NCI-H460 (cell line): ENCODE measurements around the gene RPS18. TPM values are rescaled to one million over a fixed set of nuclear protein-coding genes. Genes with fewer than 3 reads are reported as not detected.
"Not testable (repeated sequence)": the region's sequence is repeated elsewhere in the genome, so short reads cannot be mapped to it uniquely, and the experiment has no call there.

Experiments
- DNase-seq: peaks from one replicate; pipeline ENCODE4 v3.0.0-alpha.2; 2016; ENCODE audit warnings: low read depth; ENCODE audit errors: extremely low read depth
- total RNA-seq: library from RNA; depleted of rRNA; stranded (reverse); fragments of >200 nt; shearing (Covaris generic); gene quantifications from 2 replicates; pipeline ENCODE4 v1.2.3, GENCODE V29; 2014

Gene RPS18
- total RNA-seq, 1 experiment from 2014 or later, result 4,945 TPM

DNA sequence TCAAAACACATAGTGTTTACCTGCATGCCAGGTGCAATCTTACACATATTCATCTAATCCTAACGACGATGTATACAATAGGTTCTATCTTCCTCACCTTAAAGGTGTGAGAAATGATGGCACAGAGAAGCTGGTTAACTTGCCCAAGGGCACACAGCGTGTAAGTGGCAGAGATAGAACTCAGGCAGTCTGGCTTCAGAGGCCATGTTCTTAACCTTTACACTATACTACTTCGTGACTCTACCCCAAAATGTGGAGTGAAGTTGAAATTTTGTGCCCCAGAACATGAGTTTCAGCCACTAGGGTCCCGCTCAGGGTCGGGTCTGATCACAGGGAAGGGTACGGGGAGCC is 783 bp upstream of the RPS18 start:
- DNase-seq, result no peak

GRCh38 chr6:33272275-33273128 is 627 bp downstream of the RPS18 start:
- no peak for DNase-seq

- no peak for DNase-seq
Measured at GRCh38 chr6:33273129-33273923, 1.5 kb downstream of the RPS18 start.

DNA sequence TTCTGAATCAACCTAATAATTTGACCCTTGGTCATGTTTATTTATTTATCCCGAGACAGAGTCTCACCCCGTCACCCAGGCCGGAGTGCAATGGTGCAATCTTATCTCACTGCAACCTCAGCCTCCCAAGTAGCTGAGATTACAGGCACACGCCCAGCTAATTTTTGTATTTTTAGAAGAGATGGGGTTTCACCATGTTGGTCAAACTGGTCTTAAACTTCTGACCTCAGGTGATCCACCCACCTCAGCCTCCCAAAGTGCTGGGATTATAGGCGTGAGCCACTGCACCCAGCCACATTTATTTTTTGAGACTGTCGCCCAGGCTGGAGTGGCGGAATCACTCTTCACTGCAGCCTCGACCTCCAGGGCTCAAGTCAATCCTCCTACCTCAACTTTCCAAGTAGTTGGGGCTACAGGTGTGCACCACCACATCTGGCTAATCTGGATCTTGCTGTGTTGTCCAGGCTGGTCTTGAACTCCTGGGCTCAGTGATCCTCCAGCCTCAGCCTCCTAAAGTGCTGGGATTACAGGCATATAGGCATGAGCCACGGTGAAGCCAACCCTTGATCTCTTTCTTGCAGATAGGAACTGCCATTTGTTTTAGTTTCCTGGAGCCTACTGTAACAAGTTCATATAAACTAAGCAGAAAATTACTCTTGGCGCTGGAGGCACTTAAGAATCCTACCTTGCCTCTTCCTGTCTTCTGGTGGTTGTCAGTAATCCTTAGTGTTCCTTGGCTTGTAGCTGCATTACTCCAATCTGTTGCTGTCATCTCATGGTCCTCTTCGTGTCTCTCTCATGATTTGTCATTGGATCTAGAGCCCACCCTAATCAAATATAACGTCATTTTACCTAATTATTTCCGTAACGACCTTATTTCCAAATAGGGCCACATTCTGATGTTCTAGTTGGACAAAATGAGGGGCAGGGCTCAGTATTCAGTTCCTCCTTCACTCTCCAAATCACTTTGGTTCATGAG is 2.3 kb downstream of the RPS18 start:
- no peak for DNase-seq

GRCh38 chr6:33275795-33276580 is 4.1 kb downstream of the RPS18 start:
- DNase-seq, result not testable (repeated sequence)

- DNase-seq, result no peak
Measured at GRCh38 chr6:33276581-33276863, 4.6 kb downstream of the RPS18 start.

DNA sequence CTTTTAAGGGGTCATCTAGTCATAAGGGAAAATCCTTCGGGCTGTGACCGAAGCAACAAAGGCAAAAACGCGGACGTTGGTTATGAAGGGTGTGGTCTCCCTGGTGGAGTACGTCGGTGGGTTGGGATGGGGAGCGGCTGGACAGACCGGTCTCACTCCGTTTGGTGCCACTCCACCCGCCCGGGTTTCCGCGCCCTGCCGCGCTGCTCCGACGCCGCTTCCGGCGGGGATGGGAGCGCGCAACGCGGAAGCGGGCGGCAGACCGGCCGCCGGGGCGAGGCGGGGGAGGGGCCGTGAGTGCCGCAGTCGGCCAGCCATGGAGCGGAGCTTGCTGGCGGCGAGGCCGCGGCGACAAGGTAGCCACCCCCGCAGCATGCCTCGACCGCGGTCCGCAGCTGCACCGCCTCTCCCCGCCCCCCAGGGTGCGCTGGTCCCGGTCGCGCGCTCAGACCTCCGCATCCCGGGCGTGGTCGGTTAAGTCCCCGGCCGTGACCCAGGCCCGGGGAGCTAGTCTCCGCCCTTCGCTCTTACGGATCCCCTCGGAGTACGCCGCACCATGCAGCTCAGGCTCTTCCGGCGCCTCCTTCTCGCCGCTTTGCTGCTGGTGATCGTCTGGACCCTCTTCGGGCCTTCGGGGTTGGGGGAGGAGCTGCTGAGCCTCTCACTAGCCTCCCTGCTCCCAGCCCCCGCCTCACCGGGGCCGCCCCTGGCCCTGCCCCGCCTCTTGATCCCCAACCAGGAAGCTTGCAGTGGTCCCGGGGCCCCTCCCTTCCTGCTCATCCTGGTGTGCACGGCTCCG is 5.2 kb downstream of the RPS18 start, which contains the start of gene B3GALT4:
B3GALT4 (plus strand) TSS at position 260 of the 799 bp plus-strand sequence; CDS start at position 557, 297 bp downstream.
- DNase-seq, result peak; percentile 66

GRCh38 chr6:33277663-33278391 is 6.0 kb downstream of the RPS18 start:
- no peak for DNase-seq

- no peak for DNase-seq
Measured at GRCh38 chr6:33278392-33278741, 6.5 kb downstream of the RPS18 start.

DNA sequence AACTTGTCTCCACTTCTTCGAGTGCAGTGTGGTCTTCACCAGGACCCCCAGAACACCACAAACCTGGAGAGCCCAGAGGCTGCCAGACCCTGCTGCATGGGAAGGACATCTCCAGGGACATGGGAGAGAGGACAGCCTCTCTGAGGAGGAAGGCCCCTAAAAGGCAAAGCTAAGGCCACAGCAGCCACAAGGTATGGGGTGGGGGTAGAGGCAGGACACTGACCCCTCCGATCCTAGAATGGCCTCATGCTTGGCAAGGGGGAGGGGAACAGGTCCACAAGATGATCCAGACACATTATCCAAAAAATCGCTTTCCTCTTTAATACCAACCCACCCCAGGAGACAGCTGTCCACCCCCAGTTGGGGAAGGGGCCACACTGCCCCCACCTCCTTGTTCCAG is 6.9 kb downstream of the RPS18 start:
- DNase-seq, result no peak

GRCh38 chr6:33279257-33279695 is 7.4 kb downstream of the RPS18 start:
- no peak for DNase-seq

DNA sequence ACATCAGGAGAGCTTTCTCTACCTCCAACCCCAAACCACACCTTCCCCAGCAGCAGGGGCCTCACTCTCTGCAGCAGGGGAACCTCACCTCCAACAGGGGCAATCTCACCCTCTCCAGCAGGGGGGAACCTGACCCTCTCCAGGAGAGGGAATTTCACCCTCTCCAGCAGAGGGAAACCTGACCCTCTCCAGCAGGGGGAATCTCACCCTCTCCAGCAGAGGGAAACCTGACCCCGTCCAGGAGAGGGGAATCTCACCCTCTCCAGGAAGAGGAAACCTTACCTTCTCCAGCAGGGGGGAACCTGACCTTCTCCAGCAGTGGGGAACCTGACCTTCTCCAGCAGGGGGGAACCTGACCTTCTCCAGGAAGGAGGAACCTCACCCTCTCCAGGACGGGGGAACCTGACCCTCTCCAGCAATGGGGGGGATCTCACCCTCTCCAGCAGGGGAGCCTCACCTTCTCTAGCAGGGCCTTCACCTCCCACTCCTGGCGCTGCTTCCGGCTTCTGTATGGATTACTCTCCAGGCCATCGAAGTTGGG is 8.2 kb downstream of the RPS18 start:
- peak; percentile 56 for DNase-seq

DNA sequence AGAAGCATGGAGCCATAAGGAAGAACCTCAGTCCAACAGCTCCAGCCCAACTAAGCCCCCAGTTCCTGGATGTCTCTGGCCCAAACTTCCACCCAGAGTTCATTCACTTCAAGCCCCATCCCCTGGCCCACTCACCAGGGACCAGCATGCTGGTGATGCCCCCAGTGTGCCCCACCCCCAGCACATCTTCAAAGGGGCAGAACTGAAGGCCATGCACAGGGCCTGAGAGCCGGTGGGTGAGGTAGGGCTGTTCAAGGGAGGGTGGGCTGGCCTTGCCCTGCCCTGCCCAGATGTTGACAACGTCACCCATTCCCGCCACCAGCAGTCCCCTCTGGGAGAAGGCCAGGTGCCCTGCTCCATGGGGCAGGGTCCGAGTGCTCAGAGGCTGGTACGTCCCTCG is 8.7 kb downstream of the RPS18 start:
- DNase-seq, result no peak

GRCh38 chr6:33285214-33285613 is 13.3 kb downstream of the RPS18 start:
- not testable (repeated sequence) for DNase-seq

DNA sequence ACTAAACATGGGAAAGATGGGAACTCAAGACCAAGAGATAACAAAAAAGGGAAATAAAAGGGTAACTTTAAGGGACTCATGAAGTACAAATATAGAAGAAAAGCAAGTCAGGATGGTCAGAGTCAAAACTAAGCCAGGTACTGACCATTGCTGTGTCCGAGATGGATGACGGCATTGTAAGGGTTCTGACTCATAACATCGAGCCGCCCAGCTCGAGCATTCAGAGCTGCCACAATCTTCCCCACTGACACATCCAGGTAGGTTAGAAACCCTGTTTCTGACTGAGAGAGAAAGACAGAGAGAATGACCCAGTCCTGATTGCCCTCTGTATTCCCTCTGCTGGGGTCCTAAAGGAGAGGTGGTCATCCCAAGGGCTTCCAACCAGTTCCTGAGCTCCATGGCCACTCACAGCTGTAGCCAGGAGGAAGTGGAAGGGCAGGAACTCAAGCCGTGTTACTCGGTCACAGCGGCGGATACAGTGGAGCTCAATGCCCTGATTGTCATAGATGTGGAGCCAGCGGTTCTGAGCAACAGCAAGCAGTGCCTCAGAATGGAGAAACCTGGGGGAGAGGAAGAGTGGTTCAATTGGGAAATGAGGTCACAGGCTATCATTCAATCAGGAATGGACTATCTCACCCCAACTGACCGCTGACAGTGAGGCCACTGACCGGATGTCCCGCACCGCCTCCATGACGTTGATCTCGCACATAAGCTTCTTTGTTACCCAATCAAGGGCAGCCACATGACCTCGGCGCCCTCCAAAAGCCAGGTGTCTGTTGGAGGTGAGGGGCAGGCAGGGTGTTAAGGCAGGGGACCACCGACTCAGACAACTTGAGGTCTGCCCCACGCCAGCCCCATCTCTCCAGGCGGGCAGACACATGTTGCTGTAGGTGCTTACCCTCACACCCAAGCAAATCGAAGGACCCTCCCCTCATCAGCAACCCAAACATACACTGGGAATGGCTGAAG is 15.4 kb downstream of the RPS18 start:
- no peak for DNase-seq

GRCh38 chr6:33288141-33288920 is 16.5 kb downstream of the RPS18 start:
- no peak for DNase-seq
